ENCODE data around the gene PDZD2. TPM values are rescaled to one million over a fixed set of nuclear protein-coding genes. Genes with fewer than 3 reads are reported as not detected.
"Not testable (repeated sequence)": the region's sequence is repeated elsewhere in the genome, so short reads cannot be mapped to it uniquely, and the experiment has no call there.

The PDZD2 gene
- total RNA-seq, 1 donor from 2014 or later: 6.7 TPM

DNA sequence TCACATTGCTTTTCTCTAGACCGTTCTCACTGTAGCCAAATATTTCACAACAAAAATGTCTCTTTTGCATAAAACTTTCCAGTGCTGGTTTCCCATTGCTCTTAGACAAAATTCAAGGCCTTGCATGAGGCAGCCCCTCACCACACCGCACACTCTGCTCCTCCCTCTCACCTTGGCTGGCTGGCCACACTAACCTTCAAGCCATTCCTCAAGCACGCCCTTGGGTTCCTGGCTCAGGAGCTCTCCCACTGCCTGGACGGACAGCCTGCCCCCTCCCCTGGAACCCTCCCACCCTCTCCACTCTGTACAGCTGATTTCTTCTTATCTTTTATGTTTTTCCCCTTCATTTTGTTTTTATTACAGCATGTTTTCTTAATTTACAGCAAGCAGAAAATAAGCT, 83.2 kb downstream of the PDZD2 start:
- no peaks in the 10 kb centered on the region for H3K36me3 ChIP-seq (ENCODE audit: control insufficient read depth, insufficient read depth, low read length)
- no peak for DNase-seq (ENCODE audit: low read depth)
- TF ChIP-seq CTCF (IDR thresholded peaks at IDR 0.05; ENCODE audit: insufficient read depth, low read length, poor library complexity, severe bottlenecking): no peak
- H3K4me3 ChIP-seq (ENCODE audit: low read depth, low read length): no peak overlapping the region
- H3K27me3 ChIP-seq (ENCODE audit: control insufficient read depth, insufficient read depth, low read length): no peaks in the 10 kb centered on the region

GRCh38 chr5:31725996-31726395, 87.1 kb downstream of the PDZD2 start:
- no peak for TF ChIP-seq CTCF (IDR thresholded peaks at IDR 0.05; ENCODE audit: insufficient read depth, low read length, poor library complexity, severe bottlenecking)
- Histone ChIP-seq H3K36me3 (ENCODE audit: control insufficient read depth, insufficient read depth, low read length) (no peaks in the 10 kb centered on the region), H3K27me3 (ENCODE audit: control insufficient read depth, insufficient read depth, low read length) (no peaks in the 10 kb centered on the region), H3K4me3 (ENCODE audit: low read depth, low read length) (no peak overlapping the region)
- DNase-seq (ENCODE audit: low read depth): no peak

GRCh38 chr5:31726952-31727351, 88.0 kb downstream of the PDZD2 start:
- no peak for TF ChIP-seq CTCF (IDR thresholded peaks at IDR 0.05; ENCODE audit: insufficient read depth, low read length, poor library complexity, severe bottlenecking)
- H3K4me3 ChIP-seq (ENCODE audit: low read depth, low read length): no peak overlapping the region
- no peaks in the 10 kb centered on the region for H3K36me3 ChIP-seq (ENCODE audit: control insufficient read depth, insufficient read depth, low read length)
- DNase-seq (ENCODE audit: low read depth): no peak
- H3K27me3 ChIP-seq (ENCODE audit: control insufficient read depth, insufficient read depth, low read length): no peaks in the 10 kb centered on the region

DNA sequence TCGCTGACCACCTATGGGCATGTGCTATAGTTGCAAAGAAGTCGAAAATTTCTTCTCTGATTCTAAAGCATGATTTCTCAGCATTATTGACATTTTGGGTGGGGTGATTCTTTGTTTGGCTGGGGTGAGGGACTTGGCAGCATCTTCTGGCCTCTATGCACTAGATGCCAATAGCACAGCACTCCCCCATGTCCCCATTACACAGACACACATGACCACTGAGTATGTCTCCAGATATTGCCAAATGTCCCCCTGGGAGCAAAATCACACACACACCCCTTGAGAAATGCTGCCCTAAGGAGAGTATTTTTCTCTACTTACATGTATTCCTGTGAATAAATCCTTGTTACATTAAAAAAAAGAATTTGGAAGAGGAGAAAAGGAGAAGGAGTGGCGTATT, 89.1 kb downstream of the PDZD2 start:
- no peak for DNase-seq (ENCODE audit: low read depth)
- H3K4me3 ChIP-seq (ENCODE audit: low read depth, low read length): no peak overlapping the region
- H3K27me3 ChIP-seq (ENCODE audit: control insufficient read depth, insufficient read depth, low read length): no peaks in the 10 kb centered on the region
- TF ChIP-seq CTCF (IDR thresholded peaks at IDR 0.05; ENCODE audit: insufficient read depth, low read length, poor library complexity, severe bottlenecking): no peak
- no peaks in the 10 kb centered on the region for H3K36me3 ChIP-seq (ENCODE audit: control insufficient read depth, insufficient read depth, low read length)

GRCh38 chr5:31728806-31729205, 89.9 kb downstream of the PDZD2 start:
- H3K36me3 ChIP-seq (ENCODE audit: control insufficient read depth, insufficient read depth, low read length); H3K4me3 ChIP-seq (ENCODE audit: low read depth, low read length); H3K27me3 ChIP-seq (ENCODE audit: control insufficient read depth, insufficient read depth, low read length); DNase-seq (ENCODE audit: low read depth): not testable (repeated sequence)

DNA sequence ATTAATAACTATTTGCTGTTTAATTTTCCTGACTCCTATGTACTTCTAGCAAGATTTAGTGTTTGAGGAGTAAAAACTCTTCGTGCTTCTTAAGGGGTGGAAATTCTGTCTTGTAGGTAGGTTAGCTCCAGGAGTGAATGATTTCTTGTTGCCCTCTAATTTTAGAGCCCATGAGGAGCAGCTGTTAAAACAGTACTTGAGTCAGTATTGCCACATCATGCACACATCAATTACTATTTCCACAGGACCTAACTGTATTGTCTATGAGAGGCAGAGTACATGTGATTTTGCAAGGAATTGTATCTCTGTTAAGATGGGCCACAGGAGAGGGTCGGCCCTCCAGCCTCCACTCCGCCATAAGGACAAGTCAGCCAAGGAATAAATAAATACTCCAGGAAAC, 91.2 kb downstream of the PDZD2 start:
- Histone ChIP-seq H3K36me3 (ENCODE audit: control insufficient read depth, insufficient read depth, low read length) (no peaks in the 10 kb centered on the region), H3K27me3 (ENCODE audit: control insufficient read depth, insufficient read depth, low read length) (no peaks in the 10 kb centered on the region), H3K4me3 (ENCODE audit: low read depth, low read length) (no peak overlapping the region)
- TF ChIP-seq CTCF (IDR thresholded peaks at IDR 0.05; ENCODE audit: insufficient read depth, low read length, poor library complexity, severe bottlenecking): no peak
- no peak for DNase-seq (ENCODE audit: low read depth)

All from kidney epithelial cell (primary cell).